Hematopoietic multipotent progenitor cell (in vitro differentiated cells): Measurements from ENCODE around the gene GARS1. TPM values are rescaled to one million over a fixed set of nuclear protein-coding genes. Genes with fewer than 3 reads are reported as not detected.
"Not testable (repeated sequence)": the region's sequence is repeated elsewhere in the genome, so short reads cannot be mapped to it uniquely, and the experiment has no call there.

Experiments used
- DNase-seq, 3 donors: peaks; one replicate each; pipeline ENCODE4 v3.0.0-alpha.2; 2011 to 2015; ENCODE audit warnings: low read depth in 2 of 3, low spot score in 2 of 3
- total RNA-seq: library from RNA; depleted of rRNA; stranded (reverse); fragments of >200 nt; gene quantifications from one replicate; pipeline ENCODE4 v1.2.3, GENCODE V29; 2012

Gene GARS1
- total RNA-seq, result 49.5 TPM

GRCh38 chr7:30594540-30595435 is at the start of gene GARS1:
TSS of gene GARS1 (plus strand) at chr7:30594878. CDS start at chr7:30594922, 44 bp downstream.
- DNase-seq, result peak; percentile 87 to 93 (median 90)

GRCh38 chr7:30545791-30546555 is 48.7 kb upstream of the GARS1 start:
- no peak for DNase-seq

GRCh38 chr7:30546596-30546995 is 48.1 kb upstream of the GARS1 start:
- no peak for DNase-seq

GRCh38 chr7:30548845-30549244 is 45.8 kb upstream of the GARS1 start:
- DNase-seq, result peak in 2 of 3 donors; percentile 30 to 42

- no peak for DNase-seq
Measured at GRCh38 chr7:30549931-30550493, 44.7 kb upstream of the GARS1 start.

GRCh38 chr7:30552330-30552729 is 42.3 kb upstream of the GARS1 start:
- no peak for DNase-seq

- DNase-seq, result no peak
Measured at GRCh38 chr7:30553141-30553540, 41.5 kb upstream of the GARS1 start.

GRCh38 chr7:30553546-30553945 is 41.1 kb upstream of the GARS1 start:
- DNase-seq, result no peak

GRCh38 chr7:30555525-30555924 is 39.2 kb upstream of the GARS1 start:
- DNase-seq, result no peak

GRCh38 chr7:30556840-30557239 is 37.8 kb upstream of the GARS1 start:
- DNase-seq, result no peak

GRCh38 chr7:30557245-30557644 is 37.4 kb upstream of the GARS1 start:
- DNase-seq, result no peak

- DNase-seq, result no peak
Measured at GRCh38 chr7:30559611-30560010, 35.1 kb upstream of the GARS1 start.

- DNase-seq, result no peak
Measured at GRCh38 chr7:30561389-30561788, 33.3 kb upstream of the GARS1 start.

- DNase-seq, result no peak
Measured at GRCh38 chr7:30562498-30562897, 32.2 kb upstream of the GARS1 start.

GRCh38 chr7:30562909-30563308 is 31.8 kb upstream of the GARS1 start:
- no peak for DNase-seq

GRCh38 chr7:30563326-30563942 is 31.2 kb upstream of the GARS1 start:
- DNase-seq, result no peak

GRCh38 chr7:30564243-30564892 is 30.3 kb upstream of the GARS1 start:
- DNase-seq, result peak; percentile 59 to 89 (median 72)

- no peak for DNase-seq
Measured at GRCh38 chr7:30566596-30566995, 28.1 kb upstream of the GARS1 start.

- no peak for DNase-seq
Measured at GRCh38 chr7:30567081-30567480, 27.6 kb upstream of the GARS1 start.

GRCh38 chr7:30570238-30570637 is 24.4 kb upstream of the GARS1 start:
- DNase-seq, result not testable (repeated sequence)
